ENCODE results near the gene CEP164.

Gene CEP164

DNA sequence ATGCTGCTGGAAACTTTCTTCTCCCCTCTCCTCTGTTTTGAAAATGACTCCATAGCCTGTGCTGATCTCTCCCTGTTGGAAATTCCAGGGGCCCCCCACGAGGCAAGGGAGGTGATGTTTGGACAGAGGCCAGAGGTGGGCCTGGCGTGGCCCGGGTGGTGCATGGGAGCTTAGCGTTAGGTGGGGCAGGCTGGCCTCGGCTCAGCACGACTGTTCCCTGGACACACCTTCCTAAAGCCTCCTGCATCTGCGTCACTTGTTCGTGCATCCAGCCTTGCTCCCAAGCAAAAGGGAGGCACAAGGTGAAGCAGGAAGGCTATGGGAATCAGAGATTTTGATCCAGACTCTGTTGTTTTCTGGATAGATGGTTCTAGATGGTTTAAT lies 135.2 kb downstream of the CEP164 start:
- ChIA-PET POLR2A (ENCODE audit: low non-redundant PET) (no interaction called here), CTCF (no interaction called here)
- DNase-seq (ENCODE audit: low spot score) = no peak
- H3K27ac ChIP-seq = no peak overlapping the region
- TF ChIP-seq, protein P1, sequence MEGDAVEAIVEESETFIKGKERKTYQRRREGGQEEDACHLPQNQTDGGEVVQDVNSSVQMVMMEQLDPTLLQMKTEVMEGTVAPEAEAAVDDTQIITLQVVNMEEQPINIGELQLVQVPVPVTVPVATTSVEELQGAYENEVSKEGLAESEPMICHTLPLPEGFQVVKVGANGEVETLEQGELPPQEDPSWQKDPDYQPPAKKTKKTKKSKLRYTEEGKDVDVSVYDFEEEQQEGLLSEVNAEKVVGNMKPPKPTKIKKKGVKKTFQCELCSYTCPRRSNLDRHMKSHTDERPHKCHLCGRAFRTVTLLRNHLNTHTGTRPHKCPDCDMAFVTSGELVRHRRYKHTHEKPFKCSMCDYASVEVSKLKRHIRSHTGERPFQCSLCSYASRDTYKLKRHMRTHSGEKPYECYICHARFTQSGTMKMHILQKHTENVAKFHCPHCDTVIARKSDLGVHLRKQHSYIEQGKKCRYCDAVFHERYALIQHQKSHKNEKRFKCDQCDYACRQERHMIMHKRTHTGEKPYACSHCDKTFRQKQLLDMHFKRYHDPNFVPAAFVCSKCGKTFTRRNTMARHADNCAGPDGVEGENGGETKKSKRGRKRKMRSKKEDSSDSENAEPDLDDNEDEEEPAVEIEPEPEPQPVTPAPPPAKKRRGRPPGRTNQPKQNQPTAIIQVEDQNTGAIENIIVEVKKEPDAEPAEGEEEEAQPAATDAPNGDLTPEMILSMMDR (conservative IDR thresholded peaks at IDR 0.05; ENCODE audit: low read depth) = no peak
